Articular chondrocyte of knee joint (primary cell): ENCODE measurements around the gene HS3ST6. TPM values are rescaled to one million over a fixed set of nuclear protein-coding genes. Genes with fewer than 3 reads are reported as not detected.

Experiments
- small RNA-seq: library from RNA; depleted of rRNA; stranded (forward); fragments of <200 nt; gene quantifications from one replicate; pipeline ENCODE3, GENCODE V24; 2012
- total RNA-seq: library from RNA; depleted of rRNA; stranded (reverse); fragments of >200 nt; gene quantifications from 2 replicates; pipeline ENCODE4 v1.2.3, GENCODE V29; 2012

Gene HS3ST6
- total RNA-seq = not detected in 2 replicates

DNA sequence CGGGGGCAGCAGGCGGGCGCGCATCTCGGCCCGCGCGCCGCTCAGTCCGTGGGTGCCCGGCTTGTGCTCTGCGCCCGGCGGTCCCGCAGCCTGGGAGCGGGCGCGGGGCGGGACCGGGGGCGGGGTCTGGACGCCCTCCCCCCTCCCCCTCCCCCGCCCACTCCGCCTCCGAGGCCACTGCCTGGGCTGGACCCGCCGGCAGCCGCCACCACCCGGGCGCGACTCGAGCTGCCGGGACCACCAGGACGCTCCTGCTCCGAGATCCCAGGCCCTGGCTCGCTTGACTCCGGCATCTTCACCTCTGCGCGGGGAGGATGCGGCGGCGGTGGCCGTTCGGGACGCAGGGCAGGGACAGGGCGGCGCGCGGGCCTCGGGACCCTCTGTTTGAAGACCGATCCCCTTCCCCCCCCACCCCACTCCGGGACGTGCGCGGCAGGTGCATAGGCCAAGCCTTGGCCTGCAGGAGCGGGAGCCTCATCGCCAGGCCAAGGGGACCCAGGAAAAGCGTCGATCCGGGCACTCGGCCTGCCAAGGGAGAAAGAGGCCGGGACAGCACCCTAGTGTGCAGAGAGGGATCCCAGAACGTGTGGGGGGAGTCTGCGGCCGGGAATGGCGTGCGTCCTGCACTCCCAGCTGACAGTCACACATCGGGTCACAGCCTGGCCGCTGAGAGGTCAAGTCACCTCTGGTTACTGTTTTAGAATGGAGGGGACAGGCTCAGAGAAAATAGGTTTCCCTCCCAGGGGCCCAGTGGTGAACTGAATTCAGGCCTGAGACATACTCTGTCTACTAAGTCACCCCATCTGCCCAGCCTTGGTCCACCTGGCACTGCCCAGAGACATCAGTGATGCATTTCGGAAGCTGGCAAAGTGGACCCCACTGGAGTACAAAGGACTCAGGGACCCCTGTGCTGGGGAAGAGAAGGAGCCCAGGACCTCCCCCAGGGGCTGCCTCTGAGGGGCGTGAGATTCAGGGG is at the start of gene HS3ST6:
Gene HS3ST6 (minus strand): TSS at position 65 of the 976 bp plus-strand sequence. CDS start 92 bp downstream, outside the sequence.

DNA sequence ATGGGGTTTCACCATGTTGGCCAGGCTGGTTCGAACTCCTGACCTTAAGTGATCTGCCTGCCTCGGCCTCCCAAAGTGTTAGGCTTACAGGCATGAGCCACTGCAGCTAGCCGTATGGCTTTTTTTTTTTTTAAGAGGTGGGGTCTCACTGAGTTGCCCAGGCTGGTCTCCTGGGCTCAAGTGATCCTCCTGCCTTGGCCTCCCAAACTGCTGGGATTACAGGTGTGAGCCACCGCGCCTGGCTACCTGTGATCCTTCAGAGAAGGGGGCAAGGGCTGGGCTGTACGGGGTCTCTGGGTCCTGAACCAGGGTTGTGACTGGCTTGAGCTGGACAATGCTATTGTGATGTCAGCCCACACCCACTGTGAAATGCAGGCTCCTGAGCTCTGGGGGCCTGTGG is 48.2 kb upstream of the HS3ST6 start, which contains the start of gene RNF151:
Gene RNF151 (plus strand): TSS at position 397 of the 400 bp plus-strand sequence. CDS start 26 bp downstream, outside the sequence.

GRCh38 chr16:1964506-1965395 is 46.5 kb upstream of the HS3ST6 start, which contains the start of gene RPS2:
TSS of gene RPS2 (minus strand) at chr16:1964826. CDS start at chr16:1964625, 201 bp downstream.

DNA sequence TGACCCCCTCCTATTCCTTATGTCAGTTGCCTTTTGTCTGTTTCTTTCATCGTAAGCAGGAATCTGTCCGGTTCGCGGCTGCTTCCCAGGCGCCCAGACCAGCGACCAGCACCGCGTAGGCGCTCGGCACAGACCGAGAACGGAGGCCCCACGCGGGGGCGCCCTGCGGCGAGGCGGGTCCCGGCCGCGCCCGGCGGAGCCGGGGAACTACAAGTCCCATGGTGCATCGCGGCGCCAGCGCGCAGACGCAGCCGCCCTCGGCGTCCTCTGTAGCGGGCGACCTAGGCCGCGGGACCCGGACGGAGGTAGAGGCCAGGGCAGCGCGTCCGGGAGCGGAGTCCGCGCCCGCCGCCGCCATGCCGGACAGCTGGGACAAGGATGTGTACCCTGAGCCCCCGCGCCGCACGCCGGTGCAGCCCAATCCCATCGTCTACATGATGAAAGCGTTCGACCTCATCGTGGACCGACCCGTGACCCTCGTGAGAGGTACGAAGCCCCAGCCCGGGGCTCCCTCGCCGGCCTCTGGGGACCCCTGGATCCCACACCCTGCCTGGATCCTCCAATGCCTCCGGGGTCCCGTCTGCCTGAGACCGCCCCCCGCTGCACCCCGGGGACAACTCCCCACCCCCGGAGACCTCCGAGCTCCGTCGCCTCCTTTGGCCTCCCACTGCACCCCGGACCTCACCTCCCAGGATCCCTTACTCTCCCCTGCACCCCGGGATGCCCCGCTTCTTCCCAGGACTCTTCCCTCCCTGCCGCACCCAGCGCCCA is 41.2 kb upstream of the HS3ST6 start, which contains the start of gene NDUFB10:
Gene NDUFB10 (plus strand): TSS at position 270 of the 771 bp plus-strand sequence. CDS start 87 bp downstream, at position 357.

GRCh38 chr16:1942810-1943726 is 24.9 kb upstream of the HS3ST6 start, which contains the start of gene MSRB1:
TSS of gene MSRB1 (minus strand) at chr16:1943199. CDS start at chr16:1943156, 43 bp downstream.

GRCh38 chr16:1871974-1872635 is 46.1 kb downstream of the HS3ST6 start, which contains the start of gene MEIOB:
TSS of gene MEIOB (minus strand) at chr16:1872164. CDS start at chr16:1868175, 3,989 bp downstream.

Small RNAs within 50 kb of the gene (small RNA-seq; reads per million reads assigned to genes)
- gene SNORA10 (not detected), gene SNORA64 (not detected)

Other genes starting within 250 kb of the HS3ST6 start
- 23.7 and 24.9 TPM in 2 replicates for gene JPT2, start 240.1 kb downstream of the HS3ST6 start, total RNA-seq
- gene MAPK8IP3, start 212.2 kb downstream of the HS3ST6 start, total RNA-seq = 33.2 and 35.8 TPM in 2 replicates
- 21.7 and 29.3 TPM in 2 replicates for gene NME3, start 146.9 kb downstream of the HS3ST6 start, total RNA-seq
- 8.6 and 9.0 TPM in 2 replicates for gene EME2, start 145.6 kb downstream of the HS3ST6 start, total RNA-seq
- 36.3 and 42.9 TPM in 2 replicates for gene MRPS34, start 145.3 kb downstream of the HS3ST6 start, total RNA-seq
- gene SPSB3, start 135.8 kb downstream of the HS3ST6 start, total RNA-seq = 17.4 and 18.9 TPM in 2 replicates
- 43.9 and 44.4 TPM in 2 replicates for gene NUBP2, start 135.5 kb downstream of the HS3ST6 start, total RNA-seq
- 0.11 TPM in 1 of 2 replicates, not detected in the other for gene IGFALS, start 124.7 kb downstream of the HS3ST6 start, total RNA-seq
- gene HAGH, start 91.6 kb downstream of the HS3ST6 start, total RNA-seq = 14.3 and 23.7 TPM in 2 replicates
- gene FAHD1, start 91.2 kb downstream of the HS3ST6 start, total RNA-seq = 28.1 and 49.4 TPM in 2 replicates
- 0.32 and 0.39 TPM in 2 replicates for gene MEIOB, start 46.3 kb downstream of the HS3ST6 start, total RNA-seq
- gene MSRB1, start 24.8 kb upstream of the HS3ST6 start, total RNA-seq = 13.5 and 17.8 TPM in 2 replicates
- gene RPL3L, start 36.3 kb upstream of the HS3ST6 start, total RNA-seq = not detected in 2 replicates
- 97.7 and 108 TPM in 2 replicates for gene NDUFB10, start 41.1 kb upstream of the HS3ST6 start, total RNA-seq
- gene RPS2, start 46.4 kb upstream of the HS3ST6 start, total RNA-seq = 1,674 and 2,243 TPM in 2 replicates
- gene RNF151, start 48.4 kb upstream of the HS3ST6 start, total RNA-seq = not detected in 2 replicates
- 17.5 and 19.1 TPM in 2 replicates for gene TBL3, start 53.6 kb upstream of the HS3ST6 start, total RNA-seq
- gene NOXO1, start 63.1 kb upstream of the HS3ST6 start, total RNA-seq = not detected in 2 replicates
- gene GFER, start 65.8 kb upstream of the HS3ST6 start, total RNA-seq = 9.2 and 12.5 TPM in 2 replicates
- gene SYNGR3, start 71.6 kb upstream of the HS3ST6 start, total RNA-seq = 0.26 and 0.76 TPM in 2 replicates
- 13.7 and 15.0 TPM in 2 replicates for gene ZNF598, start 91.4 kb upstream of the HS3ST6 start, total RNA-seq
- gene NPW, start 101.4 kb upstream of the HS3ST6 start, total RNA-seq = 0.39 and 0.65 TPM in 2 replicates
- gene NHERF2, start 108.5 kb upstream of the HS3ST6 start, total RNA-seq = 24.3 and 40.4 TPM in 2 replicates
- gene NTHL1, start 129.4 kb upstream of the HS3ST6 start, total RNA-seq = 15.5 and 16.2 TPM in 2 replicates
- 49.2 and 59.6 TPM in 2 replicates for gene TSC2, start 129.6 kb upstream of the HS3ST6 start, total RNA-seq
- 95.7 and 99.2 TPM in 2 replicates for gene PKD1, start 217.5 kb upstream of the HS3ST6 start, total RNA-seq
- gene RAB26, start 230.2 kb upstream of the HS3ST6 start, total RNA-seq = 0.65 and 0.86 TPM in 2 replicates
- 39.1 and 48.7 TPM in 2 replicates for gene TRAF7, start 237.4 kb upstream of the HS3ST6 start, total RNA-seq